HepG2 (cell line): ENCODE measurements around the gene CDC34. TPM values are rescaled to one million over a fixed set of nuclear protein-coding genes. Genes with fewer than 3 reads are reported as not detected.

ENCODE experiments used
- AGO1 ChIP-seq: fragments of 200-400 bp; formaldehyde crosslinking; IDR thresholded peaks from 2 replicates; pipeline ENCODE4 v1.6.1; 2017; ENCODE audit warnings: mild to moderate bottlenecking, low read depth, low read length, moderate library complexity; ENCODE audit not compliant: poor library complexity, severe bottlenecking
- GABPA ChIP-seq, 2 experiments: IDR thresholded peaks; 2 replicates each; pipeline ENCODE4 v1.6.1; 2011 to 2016; ENCODE audit warnings: low read depth in 2 of 2, low read length in 1 of 2, missing biosample characterization in 1 of 2, missing genetic modification characterization in 1 of 2
- KDM2A ChIP-seq: sonication (generic); formaldehyde crosslinking; IDR thresholded peaks from 2 replicates; pipeline ENCODE4 v1.4.0; 2020; ENCODE audit warnings: low read depth, missing genetic modification reagents, borderline replicate concordance
- MAX ChIP-seq: IDR thresholded peaks from 2 replicates; pipeline ENCODE4 v1.6.1; 2012; ENCODE audit warnings: inconsistent platforms
- PITX1 ChIP-seq: sonication (generic); formaldehyde crosslinking; IDR thresholded peaks from 2 replicates; pipeline ENCODE4 v1.5.1; 2020; ENCODE audit warnings: mild to moderate bottlenecking, missing genetic modification reagents
- POLR2A ChIP-seq, 2 experiments: IDR thresholded peaks; 2 replicates each; pipeline ENCODE4 v1.6.1; 2011; ENCODE audit warnings: low read depth in 2 of 2, low read length in 2 of 2, mild to moderate bottlenecking in 1 of 2, moderate library complexity in 1 of 2; ENCODE audit not compliant: insufficient read depth in 1 of 2
- RARA ChIP-seq: IDR thresholded peaks from 2 replicates; pipeline ENCODE4 v1.6.1; 2016; ENCODE audit warnings: missing genetic modification reagents, missing compliant biosample characterization
- SMAD9 ChIP-seq: sonication (generic); formaldehyde crosslinking; IDR thresholded peaks from 2 replicates; pipeline ENCODE4 v1.5.1; 2020; ENCODE audit warnings: mild to moderate bottlenecking, missing genetic modification reagents
- ZBTB3 ChIP-seq: sonication (generic); formaldehyde crosslinking; IDR thresholded peaks from 2 replicates; pipeline ENCODE4 v1.4.0; 2020; ENCODE audit warnings: low read depth, mild to moderate bottlenecking, moderate library complexity, missing genetic modification reagents, borderline replicate concordance
- ZBTB7B ChIP-seq: sonication (generic); formaldehyde crosslinking; IDR thresholded peaks from 2 replicates; pipeline ENCODE4 v1.4.0; 2020; ENCODE audit warnings: missing genetic modification reagents
- ZFP36L1 ChIP-seq: sonication (generic); formaldehyde crosslinking; IDR thresholded peaks from 2 replicates; pipeline ENCODE4 v1.8.0; 2022; ENCODE audit warnings: mild to moderate bottlenecking, missing genetic modification reagents, moderate library complexity
- ZNF546 ChIP-seq: sonication (generic); formaldehyde crosslinking; conservative IDR thresholded peaks from 2 replicates; pipeline ENCODE4 v1.8.1; 2023; ENCODE audit warnings: mild to moderate bottlenecking, missing genetic modification reagents
- ZNF780A ChIP-seq: sonication (generic); formaldehyde crosslinking; IDR thresholded peaks from 2 replicates; pipeline ENCODE4 v1.8.0; 2022; ENCODE audit warnings: mild to moderate bottlenecking, missing genetic modification reagents, moderate library complexity
- ZSCAN5A ChIP-seq: sonication (generic); formaldehyde crosslinking; IDR thresholded peaks from 2 replicates; pipeline ENCODE4 v1.8.0; 2022; ENCODE audit warnings: mild to moderate bottlenecking, missing genetic modification reagents, borderline replicate concordance
- polyA plus RNA-seq, 8 experiments: library from polyadenylated mRNA; depleted of rRNA in 3 of 8; stranded (reverse) in 7 of 8; unstranded in 1 of 8; fragments of >200 nt; fragmentation: Illumina TruSeq in 4 of 8; extraction: Trizol in 4 of 8; gene quantifications; 2 replicates each; pipeline versions ENCODE4 v1.2.1 to v1.2.3, GENCODE V29; 2011 to 2016; ENCODE audit warnings: low read depth in 4 of 8, missing spikeins in 1 of 8, mixed read lengths in 1 of 8; ENCODE audit not compliant: insufficient read depth in 1 of 8
- total RNA-seq, 5 experiments: library from RNA; depleted of rRNA; stranded (reverse); fragments of >200 nt; fragmentation: Illumina TruSeq; extraction: Trizol; gene quantifications; 2 replicates each; pipeline ENCODE4 v1.2.3, GENCODE V29; 2016; ENCODE audit warnings: low read depth in 1 of 5
- TF ChIP-seq, protein P1 (sequence below), 2 experiments: sonication (generic) in 1 of 2; formaldehyde crosslinking in 1 of 2; IDR thresholded peaks; 2 replicates each; pipeline versions ENCODE4 v1.4.0 to v1.6.1; 2018 to 2020; ENCODE audit warnings: missing genetic modification reagents in 2 of 2, borderline replicate concordance in 1 of 2, low read depth in 1 of 2, mild to moderate bottlenecking in 1 of 2, missing biosample characterization in 1 of 2
- TF ChIP-seq, protein P2 (sequence below): IDR thresholded peaks from 2 replicates; pipeline ENCODE4 v1.6.1; 2018; ENCODE audit warnings: missing genetic modification reagents
- TF ChIP-seq, protein P3 (sequence below): IDR thresholded peaks from 2 replicates; pipeline ENCODE4 v1.6.1; 2016; ENCODE audit warnings: mild to moderate bottlenecking
- TF ChIP-seq, protein P4 (sequence below): sonication (generic); formaldehyde crosslinking; IDR thresholded peaks from 2 replicates; pipeline ENCODE4 v1.5.0; 2020; ENCODE audit warnings: mild to moderate bottlenecking, missing genetic modification reagents

The CDC34 gene
- total and polyA plus RNA-seq, 2 of the 13 experiments (the other 11 are each of a cell fraction or from before 2014, with no cell fraction given) = 138 to 150 TPM

- TF ChIP-seq, protein P1, sequence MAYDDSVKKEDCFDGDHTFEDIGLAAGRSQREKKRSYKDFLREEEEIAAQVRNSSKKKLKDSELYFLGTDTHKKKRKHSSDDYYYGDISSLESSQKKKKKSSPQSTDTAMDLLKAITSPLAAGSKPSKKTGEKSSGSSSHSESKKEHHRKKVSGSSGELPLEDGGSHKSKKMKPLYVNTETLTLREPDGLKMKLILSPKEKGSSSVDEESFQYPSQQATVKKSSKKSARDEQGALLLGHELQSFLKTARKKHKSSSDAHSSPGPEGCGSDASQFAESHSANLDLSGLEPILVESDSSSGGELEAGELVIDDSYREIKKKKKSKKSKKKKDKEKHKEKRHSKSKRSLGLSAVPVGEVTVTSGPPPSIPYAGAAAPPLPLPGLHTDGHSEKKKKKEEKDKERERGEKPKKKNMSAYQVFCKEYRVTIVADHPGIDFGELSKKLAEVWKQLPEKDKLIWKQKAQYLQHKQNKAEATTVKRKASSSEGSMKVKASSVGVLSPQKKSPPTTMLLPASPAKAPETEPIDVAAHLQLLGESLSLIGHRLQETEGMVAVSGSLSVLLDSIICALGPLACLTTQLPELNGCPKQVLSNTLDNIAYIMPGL (CRISPR knock-in tag; IDR thresholded peaks at IDR 0.05; ENCODE audit: borderline replicate concordance in 1 of 2, low read depth in 1 of 2) = peak in 1 of 2 experiments; percentile 39; a peak in 1 of 4 replicates
- TF ChIP-seq ZBTB3 (CRISPR knock-in tag) = no peak
- no peak for TF ChIP-seq ZNF546 (CRISPR knock-in tag)
- TF ChIP-seq PITX1 (CRISPR knock-in tag) = 0 out of 2 replicates have a peak, but pooled peaks have one; percentile 30
- TF ChIP-seq, protein P2, sequence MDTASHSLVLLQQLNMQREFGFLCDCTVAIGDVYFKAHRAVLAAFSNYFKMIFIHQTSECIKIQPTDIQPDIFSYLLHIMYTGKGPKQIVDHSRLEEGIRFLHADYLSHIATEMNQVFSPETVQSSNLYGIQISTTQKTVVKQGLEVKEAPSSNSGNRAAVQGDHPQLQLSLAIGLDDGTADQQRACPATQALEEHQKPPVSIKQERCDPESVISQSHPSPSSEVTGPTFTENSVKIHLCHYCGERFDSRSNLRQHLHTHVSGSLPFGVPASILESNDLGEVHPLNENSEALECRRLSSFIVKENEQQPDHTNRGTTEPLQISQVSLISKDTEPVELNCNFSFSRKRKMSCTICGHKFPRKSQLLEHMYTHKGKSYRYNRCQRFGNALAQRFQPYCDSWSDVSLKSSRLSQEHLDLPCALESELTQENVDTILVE (CRISPR knock-in tag) = 0 out of 2 replicates have a peak, but pooled peaks have one; percentile 46
- peak; percentile 32; the same call in 1 of the 2 replicates for TF ChIP-seq RARA (CRISPR knock-in tag)
- TF ChIP-seq ZFP36L1 (CRISPR knock-in tag) = no peak
- TF ChIP-seq ZNF780A (CRISPR knock-in tag) = no peak
- TF ChIP-seq, protein P3, sequence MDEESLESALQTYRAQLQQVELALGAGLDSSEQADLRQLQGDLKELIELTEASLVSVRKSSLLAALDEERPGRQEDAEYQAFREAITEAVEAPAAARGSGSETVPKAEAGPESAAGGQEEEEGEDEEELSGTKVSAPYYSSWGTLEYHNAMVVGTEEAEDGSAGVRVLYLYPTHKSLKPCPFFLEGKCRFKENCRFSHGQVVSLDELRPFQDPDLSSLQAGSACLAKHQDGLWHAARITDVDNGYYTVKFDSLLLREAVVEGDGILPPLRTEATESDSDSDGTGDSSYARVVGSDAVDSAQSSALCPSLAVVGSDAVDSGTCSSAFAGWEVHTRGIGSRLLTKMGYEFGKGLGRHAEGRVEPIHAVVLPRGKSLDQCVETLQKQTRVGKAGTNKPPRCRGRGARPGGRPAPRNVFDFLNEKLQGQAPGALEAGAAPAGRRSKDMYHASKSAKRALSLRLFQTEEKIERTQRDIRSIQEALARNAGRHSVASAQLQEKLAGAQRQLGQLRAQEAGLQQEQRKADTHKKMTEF = peak; percentile 45; the same call in 1 of the 2 replicates
- TF ChIP-seq, protein P4, sequence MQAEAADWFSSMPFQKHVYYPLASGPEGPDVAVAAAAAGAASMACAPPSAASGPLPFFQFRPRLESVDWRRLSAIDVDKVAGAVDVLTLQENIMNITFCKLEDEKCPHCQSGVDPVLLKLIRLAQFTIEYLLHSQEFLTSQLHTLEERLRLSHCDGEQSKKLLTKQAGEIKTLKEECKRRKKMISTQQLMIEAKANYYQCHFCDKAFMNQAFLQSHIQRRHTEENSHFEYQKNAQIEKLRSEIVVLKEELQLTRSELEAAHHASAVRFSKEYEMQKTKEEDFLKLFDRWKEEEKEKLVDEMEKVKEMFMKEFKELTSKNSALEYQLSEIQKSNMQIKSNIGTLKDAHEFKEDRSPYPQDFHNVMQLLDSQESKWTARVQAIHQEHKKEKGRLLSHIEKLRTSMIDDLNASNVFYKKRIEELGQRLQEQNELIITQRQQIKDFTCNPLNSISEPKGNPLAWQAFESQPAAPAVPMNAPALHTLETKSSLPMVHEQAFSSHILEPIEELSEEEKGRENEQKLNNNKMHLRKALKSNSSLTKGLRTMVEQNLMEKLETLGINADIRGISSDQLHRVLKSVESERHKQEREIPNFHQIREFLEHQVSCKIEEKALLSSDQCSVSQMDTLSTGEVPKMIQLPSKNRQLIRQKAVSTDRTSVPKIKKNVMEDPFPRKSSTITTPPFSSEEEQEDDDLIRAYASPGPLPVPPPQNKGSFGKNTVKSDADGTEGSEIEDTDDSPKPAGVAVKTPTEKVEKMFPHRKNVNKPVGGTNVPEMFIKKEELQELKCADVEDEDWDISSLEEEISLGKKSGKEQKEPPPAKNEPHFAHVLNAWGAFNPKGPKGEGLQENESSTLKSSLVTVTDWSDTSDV = no peak
- peak; percentile 72; the same call in 1 of the 2 replicates for TF ChIP-seq KDM2A (CRISPR knock-in tag)
- 0 out of 2 replicates have a peak, but pooled peaks have one; percentile 21 for TF ChIP-seq MAX
- TF ChIP-seq POLR2A (IDR thresholded peaks at IDR 0.05; ENCODE audit: insufficient read depth in 1 of 2, low read depth in 2 of 2, low read length in 2 of 2) = 0 out of 4 replicates have a peak, but pooled peaks of 1 of the 2 experiments have one; percentile 36
- no peak for TF ChIP-seq SMAD9
- TF ChIP-seq ZBTB7B (CRISPR knock-in tag) = no peak
- no peak for TF ChIP-seq ZSCAN5A (CRISPR knock-in tag)
- peak; percentile 74 for TF ChIP-seq AGO1
- no peak for TF ChIP-seq GABPA (IDR thresholded peaks at IDR 0.05; ENCODE audit: low read depth, low read length)
- peak; percentile 49 for TF ChIP-seq GABPA (CRISPR knock-in tag; IDR thresholded peaks at IDR 0.05; ENCODE audit: low read depth)
Observed at GRCh38 chr19:494171-495080, 37.1 kb upstream of the CDC34 start (continued).
